HepG2 (cell line): ENCODE measurements around the gene ZNRF3. TPM values are rescaled to one million over a fixed set of nuclear protein-coding genes. Genes with fewer than 3 reads are reported as not detected.

ENCODE experiments used
- AHR ChIP-seq: IDR thresholded peaks from 2 replicates; pipeline ENCODE4 v1.6.1; 2018; ENCODE audit warnings: missing genetic modification reagents, missing compliant biosample characterization
- ARNTL ChIP-seq: sonication (generic); formaldehyde crosslinking; IDR thresholded peaks from 2 replicates; pipeline ENCODE4 v1.4.0; 2020; ENCODE audit warnings: mild to moderate bottlenecking, missing genetic modification reagents
- HDAC6 ChIP-seq: fragments of 200-600 bp; sonication (generic); IDR thresholded peaks from 2 replicates; pipeline ENCODE4 v1.7.0; 2017; ENCODE audit warnings: mild to moderate bottlenecking, antibody characterized with exemption, low read length, low read depth
- JUNB ChIP-seq: sonication (generic); formaldehyde crosslinking; IDR thresholded peaks from 2 replicates; pipeline ENCODE4 v1.8.0; 2022; ENCODE audit warnings: missing genetic modification reagents, mild to moderate bottlenecking, borderline replicate concordance
- MBNL3 ChIP-seq: fragments of 250-450 bp; sonication (Bioruptor Pico); conservative IDR thresholded peaks from 2 replicates; pipeline ENCODE4 v1.8.0; 2022; ENCODE audit warnings: mild to moderate bottlenecking, inconsistent platforms
- SAP130 ChIP-seq: IDR thresholded peaks from 2 replicates; pipeline ENCODE4 v1.6.1; 2016; ENCODE audit warnings: low read depth
- SNAI1 ChIP-seq: sonication (generic); formaldehyde crosslinking; IDR thresholded peaks from 2 replicates; pipeline ENCODE4 v1.5.0; 2020; ENCODE audit warnings: mild to moderate bottlenecking, missing genetic modification reagents, borderline replicate concordance
- TAF1 ChIP-seq: sonication (generic); formaldehyde crosslinking; IDR thresholded peaks from 2 replicates; pipeline ENCODE4 v1.4.0; 2020; ENCODE audit warnings: missing genetic modification reagents
- WIZ ChIP-seq: sonication (generic); formaldehyde crosslinking; IDR thresholded peaks from 2 replicates; pipeline ENCODE4 v1.5.1; 2020; ENCODE audit warnings: mild to moderate bottlenecking, missing genetic modification reagents
- ZBTB21 ChIP-seq: sonication (generic); formaldehyde crosslinking; IDR thresholded peaks from 2 replicates; pipeline ENCODE4 v1.4.0; 2020; ENCODE audit warnings: missing genetic modification reagents
- ZBTB7A ChIP-seq: sonication (generic); formaldehyde crosslinking; IDR thresholded peaks from 2 replicates; pipeline ENCODE4 v1.8.0; 2022; ENCODE audit warnings: mild to moderate bottlenecking, missing genetic modification reagents
- ZBTB7B ChIP-seq: sonication (generic); formaldehyde crosslinking; IDR thresholded peaks from 2 replicates; pipeline ENCODE4 v1.4.0; 2020; ENCODE audit warnings: missing genetic modification reagents
- ZFAT ChIP-seq: sonication (generic); formaldehyde crosslinking; conservative IDR thresholded peaks from 2 replicates; pipeline ENCODE4 v1.8.1; 2023; ENCODE audit warnings: missing genetic modification reagents, inconsistent platforms
- ZFP1 ChIP-seq: IDR thresholded peaks from 2 replicates; pipeline ENCODE4 v1.6.1; 2016
- ZNF782 ChIP-seq: sonication (generic); formaldehyde crosslinking; IDR thresholded peaks from 2 replicates; pipeline ENCODE4 v1.4.0; 2020; ENCODE audit warnings: missing genetic modification reagents, mild to moderate bottlenecking, borderline replicate concordance
- ZSCAN21 ChIP-seq: sonication (generic); formaldehyde crosslinking; IDR thresholded peaks from 2 replicates; pipeline ENCODE4 v1.8.0; 2022; ENCODE audit warnings: mild to moderate bottlenecking, missing genetic modification reagents, moderate library complexity, borderline replicate concordance
- polyA plus RNA-seq, 8 experiments: library from polyadenylated mRNA; depleted of rRNA in 3 of 8; stranded (reverse) in 7 of 8; unstranded in 1 of 8; fragments of >200 nt; fragmentation: Illumina TruSeq in 4 of 8; extraction: Trizol in 4 of 8; gene quantifications; 2 replicates each; pipeline versions ENCODE4 v1.2.1 to v1.2.3, GENCODE V29; 2011 to 2016; ENCODE audit warnings: low read depth in 4 of 8, missing spikeins in 1 of 8, mixed read lengths in 1 of 8; ENCODE audit not compliant: insufficient read depth in 1 of 8
- total RNA-seq, 5 experiments: library from RNA; depleted of rRNA; stranded (reverse); fragments of >200 nt; fragmentation: Illumina TruSeq; extraction: Trizol; gene quantifications; 2 replicates each; pipeline ENCODE4 v1.2.3, GENCODE V29; 2016; ENCODE audit warnings: low read depth in 1 of 5
- TF ChIP-seq, protein P1 (sequence below): sonication (generic); formaldehyde crosslinking; IDR thresholded peaks from 2 replicates; pipeline ENCODE4 v1.5.1; 2020; ENCODE audit warnings: missing genetic modification reagents, mild to moderate bottlenecking, borderline replicate concordance
- TF ChIP-seq, protein P2 (sequence below): IDR thresholded peaks from 2 replicates; pipeline ENCODE4 v1.6.1; 2016; ENCODE audit warnings: low read depth
- TF ChIP-seq, protein P3 (sequence below): sonication (generic); formaldehyde crosslinking; IDR thresholded peaks from 2 replicates; pipeline ENCODE4 v1.4.0; 2020; ENCODE audit warnings: missing genetic modification reagents
- TF ChIP-seq, protein P4 (sequence below): sonication (generic); formaldehyde crosslinking; IDR thresholded peaks from 2 replicates; pipeline ENCODE4 v1.4.0; 2020; ENCODE audit warnings: low read depth, mild to moderate bottlenecking, missing genetic modification reagents
- TF ChIP-seq, protein P5 (sequence below): sonication (generic); formaldehyde crosslinking; IDR thresholded peaks from 2 replicates; pipeline ENCODE4 v1.4.0; 2020; ENCODE audit warnings: missing genetic modification reagents

The ZNRF3 gene
- total and polyA plus RNA-seq, 2 of the 13 experiments (the other 11 are each of a cell fraction or from before 2014, with no cell fraction given), result 20.3 to 36.7 TPM

DNA sequence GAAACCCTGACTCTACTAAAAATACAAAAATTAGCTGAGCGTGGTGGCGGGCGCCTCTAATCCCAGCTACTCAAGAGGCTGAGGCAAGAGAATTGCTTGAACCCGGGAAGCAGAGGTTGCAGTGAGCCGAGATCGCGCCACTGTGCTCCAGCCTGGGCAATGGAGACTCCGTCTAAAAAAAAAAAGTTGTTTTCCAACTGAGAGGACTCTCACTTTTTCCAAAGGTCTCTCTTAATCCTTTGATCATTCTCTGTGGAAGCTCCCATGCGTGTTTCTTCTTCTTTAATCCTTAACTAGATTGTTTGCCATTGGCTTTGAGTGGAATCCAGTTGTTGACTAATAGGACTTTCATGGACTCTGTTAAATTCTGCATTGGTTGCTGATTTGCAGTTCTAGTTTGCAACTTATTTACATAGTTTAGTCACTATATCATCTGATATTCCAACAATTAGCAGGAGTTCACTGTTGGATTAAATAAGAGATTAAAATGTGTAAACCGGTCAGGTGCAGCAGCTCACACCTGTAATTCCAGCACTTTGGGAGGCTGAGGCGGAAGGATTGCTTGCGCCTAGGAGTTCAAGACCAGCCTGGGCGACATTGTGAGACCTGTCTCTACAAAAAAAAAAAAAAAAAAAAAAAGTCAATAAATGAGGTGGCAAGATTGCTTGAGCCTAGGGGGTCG lies 98.6 kb downstream of the ZNRF3 start (continued):
- TF ChIP-seq, protein P1, sequence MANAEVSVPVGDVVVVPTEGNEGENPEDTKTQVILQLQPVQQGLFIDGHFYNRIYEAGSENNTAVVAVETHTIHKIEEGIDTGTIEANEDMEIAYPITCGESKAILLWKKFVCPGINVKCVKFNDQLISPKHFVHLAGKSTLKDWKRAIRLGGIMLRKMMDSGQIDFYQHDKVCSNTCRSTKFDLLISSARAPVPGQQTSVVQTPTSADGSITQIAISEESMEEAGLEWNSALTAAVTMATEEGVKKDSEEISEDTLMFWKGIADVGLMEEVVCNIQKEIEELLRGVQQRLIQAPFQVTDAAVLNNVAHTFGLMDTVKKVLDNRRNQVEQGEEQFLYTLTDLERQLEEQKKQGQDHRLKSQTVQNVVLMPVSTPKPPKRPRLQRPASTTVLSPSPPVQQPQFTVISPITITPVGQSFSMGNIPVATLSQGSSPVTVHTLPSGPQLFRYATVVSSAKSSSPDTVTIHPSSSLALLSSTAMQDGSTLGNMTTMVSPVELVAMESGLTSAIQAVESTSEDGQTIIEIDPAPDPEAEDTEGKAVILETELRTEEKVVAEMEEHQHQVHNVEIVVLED (CRISPR knock-in tag), result no peak
- no peak for TF ChIP-seq WIZ (CRISPR knock-in tag)
- no peak for TF ChIP-seq ZFAT
- TF ChIP-seq SNAI1 (CRISPR knock-in tag), result no peak
- TF ChIP-seq ZFP1 (CRISPR knock-in tag), result no peak
- peak; percentile 74 for TF ChIP-seq ARNTL (CRISPR knock-in tag)
- TF ChIP-seq SAP130 (CRISPR knock-in tag), result peak; percentile 82
- TF ChIP-seq, protein P2, sequence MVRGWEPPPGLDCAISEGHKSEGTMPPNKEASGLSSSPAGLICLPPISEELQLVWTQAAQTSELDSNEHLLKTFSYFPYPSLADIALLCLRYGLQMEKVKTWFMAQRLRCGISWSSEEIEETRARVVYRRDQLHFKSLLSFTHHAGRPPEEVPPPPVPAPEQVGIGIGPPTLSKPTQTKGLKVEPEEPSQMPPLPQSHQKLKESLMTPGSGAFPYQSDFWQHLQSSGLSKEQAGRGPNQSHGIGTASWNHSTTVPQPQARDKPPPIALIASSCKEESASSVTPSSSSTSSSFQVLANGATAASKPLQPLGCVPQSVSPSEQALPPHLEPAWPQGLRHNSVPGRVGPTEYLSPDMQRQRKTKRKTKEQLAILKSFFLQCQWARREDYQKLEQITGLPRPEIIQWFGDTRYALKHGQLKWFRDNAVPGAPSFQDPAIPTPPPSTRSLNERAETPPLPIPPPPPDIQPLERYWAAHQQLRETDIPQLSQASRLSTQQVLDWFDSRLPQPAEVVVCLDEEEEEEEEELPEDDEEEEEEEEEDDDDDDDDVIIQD, result peak; percentile 33; the same call in 1 of the 2 replicates
- TF ChIP-seq JUNB, result no peak
- TF ChIP-seq, protein P3, sequence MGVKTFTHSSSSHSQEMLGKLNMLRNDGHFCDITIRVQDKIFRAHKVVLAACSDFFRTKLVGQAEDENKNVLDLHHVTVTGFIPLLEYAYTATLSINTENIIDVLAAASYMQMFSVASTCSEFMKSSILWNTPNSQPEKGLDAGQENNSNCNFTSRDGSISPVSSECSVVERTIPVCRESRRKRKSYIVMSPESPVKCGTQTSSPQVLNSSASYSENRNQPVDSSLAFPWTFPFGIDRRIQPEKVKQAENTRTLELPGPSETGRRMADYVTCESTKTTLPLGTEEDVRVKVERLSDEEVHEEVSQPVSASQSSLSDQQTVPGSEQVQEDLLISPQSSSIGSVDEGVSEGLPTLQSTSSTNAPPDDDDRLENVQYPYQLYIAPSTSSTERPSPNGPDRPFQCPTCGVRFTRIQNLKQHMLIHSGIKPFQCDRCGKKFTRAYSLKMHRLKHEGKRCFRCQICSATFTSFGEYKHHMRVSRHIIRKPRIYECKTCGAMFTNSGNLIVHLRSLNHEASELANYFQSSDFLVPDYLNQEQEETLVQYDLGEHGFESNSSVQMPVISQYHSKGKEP (CRISPR knock-in tag), result no peak
- TF ChIP-seq HDAC6, result no peak
- no peak for TF ChIP-seq ZNF782
- TF ChIP-seq ZSCAN21 (CRISPR knock-in tag), result no peak
- TF ChIP-seq TAF1 (CRISPR knock-in tag), result no peak
- TF ChIP-seq MBNL3 (CRISPR knock-in tag), result no peak
- no peak for TF ChIP-seq AHR (CRISPR knock-in tag)
- no peak for TF ChIP-seq ZBTB21 (CRISPR knock-in tag)
- peak; percentile 74 for TF ChIP-seq ZBTB7B (CRISPR knock-in tag)
- TF ChIP-seq, protein P4, sequence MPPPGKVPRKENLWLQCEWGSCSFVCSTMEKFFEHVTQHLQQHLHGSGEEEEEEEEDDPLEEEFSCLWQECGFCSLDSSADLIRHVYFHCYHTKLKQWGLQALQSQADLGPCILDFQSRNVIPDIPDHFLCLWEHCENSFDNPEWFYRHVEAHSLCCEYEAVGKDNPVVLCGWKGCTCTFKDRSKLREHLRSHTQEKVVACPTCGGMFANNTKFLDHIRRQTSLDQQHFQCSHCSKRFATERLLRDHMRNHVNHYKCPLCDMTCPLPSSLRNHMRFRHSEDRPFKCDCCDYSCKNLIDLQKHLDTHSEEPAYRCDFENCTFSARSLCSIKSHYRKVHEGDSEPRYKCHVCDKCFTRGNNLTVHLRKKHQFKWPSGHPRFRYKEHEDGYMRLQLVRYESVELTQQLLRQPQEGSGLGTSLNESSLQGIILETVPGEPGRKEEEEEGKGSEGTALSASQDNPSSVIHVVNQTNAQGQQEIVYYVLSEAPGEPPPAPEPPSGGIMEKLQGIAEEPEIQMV (CRISPR knock-in tag), result peak; percentile 39; the same call in 1 of the 2 replicates
- no peak for TF ChIP-seq ZBTB7A
- TF ChIP-seq, protein P5, sequence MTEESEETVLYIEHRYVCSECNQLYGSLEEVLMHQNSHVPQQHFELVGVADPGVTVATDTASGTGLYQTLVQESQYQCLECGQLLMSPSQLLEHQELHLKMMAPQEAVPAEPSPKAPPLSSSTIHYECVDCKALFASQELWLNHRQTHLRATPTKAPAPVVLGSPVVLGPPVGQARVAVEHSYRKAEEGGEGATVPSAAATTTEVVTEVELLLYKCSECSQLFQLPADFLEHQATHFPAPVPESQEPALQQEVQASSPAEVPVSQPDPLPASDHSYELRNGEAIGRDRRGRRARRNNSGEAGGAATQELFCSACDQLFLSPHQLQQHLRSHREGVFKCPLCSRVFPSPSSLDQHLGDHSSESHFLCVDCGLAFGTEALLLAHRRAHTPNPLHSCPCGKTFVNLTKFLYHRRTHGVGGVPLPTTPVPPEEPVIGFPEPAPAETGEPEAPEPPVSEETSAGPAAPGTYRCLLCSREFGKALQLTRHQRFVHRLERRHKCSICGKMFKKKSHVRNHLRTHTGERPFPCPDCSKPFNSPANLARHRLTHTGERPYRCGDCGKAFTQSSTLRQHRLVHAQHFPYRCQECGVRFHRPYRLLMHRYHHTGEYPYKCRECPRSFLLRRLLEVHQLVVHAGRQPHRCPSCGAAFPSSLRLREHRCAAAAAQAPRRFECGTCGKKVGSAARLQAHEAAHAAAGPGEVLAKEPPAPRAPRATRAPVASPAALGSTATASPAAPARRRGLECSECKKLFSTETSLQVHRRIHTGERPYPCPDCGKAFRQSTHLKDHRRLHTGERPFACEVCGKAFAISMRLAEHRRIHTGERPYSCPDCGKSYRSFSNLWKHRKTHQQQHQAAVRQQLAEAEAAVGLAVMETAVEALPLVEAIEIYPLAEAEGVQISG (CRISPR knock-in tag), result 0 out of 2 replicates have a peak, but pooled peaks have one; percentile 17
